Amygdala (tissue), 56 donors: ENCODE results near the gene HRH2.
"Not testable (repeated sequence)": the region's sequence is repeated elsewhere in the genome, so short reads cannot be mapped to it uniquely, and the experiment has no call there.

ENCODE experiments used
- DNase-seq, 56 donors: peaks; one replicate each; lab custom pipeline; 2025; lab: John Stamatoyannopoulos, UW

Gene HRH2

DNA sequence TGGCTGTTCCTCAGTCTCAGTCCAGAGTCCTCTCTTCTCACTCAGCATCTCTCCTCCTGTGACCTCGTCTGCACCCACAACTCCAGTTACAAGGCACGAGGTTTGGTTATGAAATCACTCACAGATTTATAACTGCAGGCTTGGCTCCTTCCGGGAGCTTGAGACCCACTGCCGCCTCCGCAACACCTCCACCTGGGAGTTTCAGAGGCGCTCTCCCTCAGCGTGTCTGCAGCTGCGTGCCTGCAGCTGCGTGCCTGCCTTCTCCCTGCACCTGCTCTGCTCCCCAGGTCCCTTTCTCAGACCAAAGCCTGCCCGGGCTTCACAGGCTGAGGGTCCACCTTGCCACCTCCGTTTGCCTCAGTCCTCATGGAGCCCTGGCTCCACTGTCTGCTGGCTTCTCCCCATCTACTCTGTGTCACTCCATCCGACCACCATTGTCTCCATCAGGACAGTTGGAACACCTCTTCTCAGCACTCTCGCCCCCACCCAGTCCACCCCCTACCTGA, 51.5 kb downstream of the HRH2 start:
- no peak for DNase-seq

DNA sequence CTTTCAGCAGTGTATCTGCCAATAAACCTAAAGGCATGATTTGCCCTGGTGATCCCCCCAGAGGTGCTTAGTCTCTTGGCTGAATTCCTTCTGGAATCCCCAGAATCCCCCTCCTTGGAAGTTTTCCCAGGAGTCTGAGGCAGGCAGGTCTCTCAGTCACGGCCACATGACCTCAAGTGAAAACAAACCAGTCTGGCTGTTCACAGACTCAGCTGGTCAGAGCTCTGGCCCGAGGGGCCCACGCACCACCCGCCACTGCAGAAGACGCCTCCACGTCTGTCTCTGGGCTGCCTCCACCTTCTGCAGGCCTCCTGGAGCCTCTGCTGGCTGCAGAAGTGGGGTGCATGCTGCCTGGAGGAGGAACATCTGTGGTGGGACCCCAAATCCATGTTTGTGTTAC, 52.5 kb downstream of the HRH2 start:
- DNase-seq, result no peak

DNA sequence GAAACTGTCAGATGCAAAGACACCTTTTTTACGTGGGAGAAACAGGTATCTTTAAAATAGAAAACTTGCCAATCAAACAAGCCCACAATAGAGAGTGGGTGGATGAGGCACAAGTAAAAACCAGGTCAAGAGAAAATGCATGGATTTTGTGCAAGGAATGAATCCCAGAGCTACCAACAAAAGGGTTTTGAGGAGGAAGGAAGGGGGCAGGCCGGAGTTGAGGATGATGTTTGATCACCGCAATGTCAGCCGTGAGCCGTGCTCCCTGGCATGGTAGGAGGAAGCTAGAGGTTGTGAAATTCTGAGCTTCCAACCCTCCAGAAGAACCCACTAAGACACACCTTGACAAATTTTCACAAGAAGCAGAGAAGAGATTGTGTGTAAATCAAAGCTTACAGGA, 53.2 kb downstream of the HRH2 start:
- no peak for DNase-seq

DNA sequence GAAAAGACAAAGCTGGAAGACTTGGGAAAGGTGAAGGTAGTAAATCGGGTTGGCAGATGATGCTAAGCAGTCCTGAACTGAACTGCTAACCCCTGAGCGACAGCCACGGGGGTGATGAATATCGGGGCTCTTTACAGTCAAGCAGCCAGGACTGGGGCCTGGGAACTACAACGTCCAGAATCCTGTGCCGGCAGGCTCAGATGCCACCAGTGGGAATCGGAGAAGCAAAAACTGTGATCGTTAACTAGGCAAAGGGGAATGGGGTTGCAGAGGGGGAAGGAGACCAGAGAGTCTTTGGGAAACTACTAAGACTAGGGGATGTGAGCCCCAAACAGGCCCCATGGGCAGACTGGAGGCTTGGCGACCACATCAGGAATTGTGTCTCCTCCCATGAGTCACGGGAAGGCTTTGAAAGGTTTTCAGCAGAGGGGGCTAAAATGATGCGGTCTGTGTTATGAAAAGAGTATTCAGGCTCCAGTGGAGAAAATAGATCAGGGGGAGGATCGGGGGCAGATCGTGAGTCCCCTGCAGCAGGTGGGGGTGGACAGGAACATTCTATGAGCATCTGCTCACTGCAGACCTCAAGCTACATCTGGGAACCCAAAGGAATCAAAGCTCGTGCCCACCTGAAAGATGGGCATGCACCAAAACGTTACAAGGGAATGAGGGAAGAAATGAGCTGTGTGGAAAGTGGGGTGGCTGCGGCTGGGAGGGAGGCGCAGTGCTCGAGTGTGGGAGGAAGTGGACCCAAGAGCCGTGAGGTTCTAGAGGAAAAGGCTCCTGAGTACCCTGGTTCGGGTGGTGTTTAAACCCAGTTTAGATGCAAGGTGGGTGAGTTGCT, 53.8 kb downstream of the HRH2 start:
- DNase-seq, result no peak

DNA sequence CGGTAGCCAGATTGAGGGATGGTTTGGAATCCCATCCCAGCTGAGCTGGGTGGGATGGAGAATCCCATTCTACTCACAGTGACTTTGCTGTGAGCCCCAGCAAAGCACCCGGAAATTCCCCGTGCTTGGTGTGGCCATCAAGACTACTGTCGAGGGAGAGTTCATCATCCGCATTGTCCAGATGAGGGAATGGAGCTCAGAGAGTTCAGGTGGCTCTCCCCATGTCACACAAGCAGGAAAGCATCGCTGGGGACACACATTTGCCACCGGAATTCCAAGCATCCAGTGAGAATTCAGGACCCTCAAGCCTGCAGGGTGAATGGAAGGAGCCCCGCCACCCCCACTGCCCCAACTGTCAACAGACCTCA, 54.4 kb downstream of the HRH2 start:
- DNase-seq, result no peak

DNA sequence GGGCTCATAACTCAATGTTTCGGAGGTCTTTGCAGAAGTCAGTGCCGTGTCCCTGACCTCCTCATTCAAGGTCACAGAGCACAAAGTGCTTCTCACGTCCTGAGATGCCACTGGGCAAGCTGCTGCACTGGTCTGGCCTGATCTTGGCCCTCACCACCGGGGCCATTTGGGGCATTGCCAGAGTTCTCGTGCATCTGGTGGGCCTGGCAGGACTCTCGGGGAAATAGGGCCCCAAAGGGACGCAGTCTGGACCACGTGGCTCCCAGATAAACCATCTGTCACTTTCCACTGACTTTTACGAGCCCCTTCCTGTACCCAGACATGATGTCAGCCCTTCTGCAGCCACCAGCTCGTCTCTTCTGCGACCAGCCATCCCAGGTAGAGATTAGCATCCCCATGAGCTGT, 54.8 kb downstream of the HRH2 start:
- no peak for DNase-seq

DNA sequence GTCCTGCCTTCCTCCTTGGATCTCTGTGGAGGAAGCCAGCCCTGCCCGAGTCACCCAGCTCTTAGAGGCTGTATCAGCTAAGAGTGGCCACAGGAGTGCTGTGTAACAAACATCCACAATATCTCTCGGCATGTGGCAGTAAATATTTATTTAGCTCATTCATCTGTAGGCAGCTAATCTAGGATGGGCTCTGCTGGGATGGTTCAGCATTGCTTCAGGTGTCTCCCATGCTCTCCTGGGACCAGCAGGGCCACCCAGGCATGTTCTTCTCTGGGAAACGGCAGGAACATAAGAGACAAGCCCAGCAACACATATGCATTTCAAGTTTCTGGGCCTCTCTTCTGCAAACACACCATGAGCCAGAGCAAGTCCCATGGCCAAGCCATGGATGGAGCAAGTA, 56.1 kb downstream of the HRH2 start:
- DNase-seq, result no peak

DNA sequence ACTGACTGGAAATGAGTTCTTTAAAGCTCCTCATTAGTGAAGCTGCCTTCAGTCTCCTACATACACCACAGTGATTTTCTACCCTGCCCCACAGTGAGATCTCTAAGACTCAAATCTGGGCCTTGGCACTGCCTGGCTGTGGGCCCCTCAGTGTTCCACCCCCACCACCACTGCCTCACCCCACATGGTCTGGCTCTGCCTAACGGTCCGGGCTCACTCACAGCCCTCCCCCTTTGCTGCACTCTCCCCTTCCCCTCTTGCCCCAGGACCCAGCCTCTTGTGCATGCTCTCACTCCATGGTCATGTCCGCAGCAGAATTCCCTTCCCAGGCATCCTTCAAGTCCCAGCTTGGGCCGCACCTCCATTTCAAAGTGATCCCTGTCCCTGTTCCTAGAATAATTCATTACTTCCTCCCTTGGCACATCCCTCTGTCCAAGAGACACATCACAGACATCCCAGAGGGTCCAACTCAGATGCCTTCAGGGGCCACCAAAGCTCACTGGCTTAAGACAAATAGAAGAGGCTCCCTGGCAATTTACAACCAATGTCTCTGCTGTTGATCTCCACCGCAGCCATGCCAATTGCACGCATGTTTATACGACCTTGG, 56.7 kb downstream of the HRH2 start:
- no peak for DNase-seq

DNA sequence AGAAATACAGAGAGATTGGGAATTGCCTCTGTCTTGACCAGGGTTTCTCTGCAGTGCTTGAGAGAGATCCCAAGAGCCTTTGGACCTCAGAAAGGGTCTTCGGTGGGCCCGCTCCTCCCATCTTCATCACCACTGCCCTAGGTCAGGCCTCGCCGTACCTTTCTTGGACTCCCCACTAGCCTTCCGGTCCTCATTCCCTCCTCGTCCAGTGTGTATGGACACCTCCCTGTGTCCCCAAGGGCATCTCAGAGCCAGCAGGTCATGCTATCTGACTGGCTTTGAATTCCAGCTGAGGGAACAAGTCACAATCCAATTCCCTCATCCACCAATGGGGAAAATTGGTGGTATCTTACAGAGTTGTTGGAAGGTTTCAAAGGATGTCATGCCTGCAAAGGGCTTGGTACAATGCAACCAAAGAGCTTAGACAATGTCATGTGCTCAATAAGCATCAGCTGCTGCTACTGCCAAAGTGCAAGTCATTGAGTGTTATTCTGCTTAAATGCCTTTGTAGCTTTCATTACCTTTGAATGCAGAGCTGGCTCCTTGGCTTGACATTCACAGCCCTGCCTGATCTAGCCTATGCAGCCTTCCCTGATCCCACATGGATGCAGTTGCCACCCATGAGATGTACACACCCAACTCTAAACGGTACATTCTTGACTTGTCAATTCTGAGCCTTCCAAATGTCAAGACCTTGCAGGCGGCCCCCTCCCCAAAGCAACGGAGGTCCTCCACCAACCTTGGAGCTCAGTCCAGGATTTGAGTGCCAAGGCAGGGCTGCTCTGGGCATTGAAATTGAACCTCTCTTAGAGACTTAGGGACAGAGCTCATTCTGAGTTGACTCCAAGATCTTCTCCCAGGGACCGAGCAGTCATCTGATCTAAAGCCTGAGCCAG, 58.0 kb downstream of the HRH2 start:
- DNase-seq, result no peak

DNA sequence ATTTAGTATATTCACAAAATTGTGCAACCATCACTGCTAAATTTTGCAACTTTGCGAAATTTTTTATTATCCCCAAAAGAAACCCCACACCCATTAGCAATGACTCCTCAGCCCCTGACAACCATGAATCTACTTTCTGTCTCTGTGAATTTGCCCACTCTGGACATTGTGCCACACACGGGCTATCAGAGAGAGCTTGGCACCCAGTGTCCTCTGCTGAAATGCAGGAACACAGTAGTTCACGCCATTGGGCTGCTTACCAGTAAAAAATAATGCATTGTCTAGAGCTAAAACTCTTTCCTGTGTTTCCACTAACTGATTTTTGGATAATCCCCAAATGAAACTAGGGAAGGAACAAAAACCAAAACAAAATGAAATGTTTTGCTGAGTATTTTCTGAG, 60.0 kb downstream of the HRH2 start:
- DNase-seq, result no peak

DNA sequence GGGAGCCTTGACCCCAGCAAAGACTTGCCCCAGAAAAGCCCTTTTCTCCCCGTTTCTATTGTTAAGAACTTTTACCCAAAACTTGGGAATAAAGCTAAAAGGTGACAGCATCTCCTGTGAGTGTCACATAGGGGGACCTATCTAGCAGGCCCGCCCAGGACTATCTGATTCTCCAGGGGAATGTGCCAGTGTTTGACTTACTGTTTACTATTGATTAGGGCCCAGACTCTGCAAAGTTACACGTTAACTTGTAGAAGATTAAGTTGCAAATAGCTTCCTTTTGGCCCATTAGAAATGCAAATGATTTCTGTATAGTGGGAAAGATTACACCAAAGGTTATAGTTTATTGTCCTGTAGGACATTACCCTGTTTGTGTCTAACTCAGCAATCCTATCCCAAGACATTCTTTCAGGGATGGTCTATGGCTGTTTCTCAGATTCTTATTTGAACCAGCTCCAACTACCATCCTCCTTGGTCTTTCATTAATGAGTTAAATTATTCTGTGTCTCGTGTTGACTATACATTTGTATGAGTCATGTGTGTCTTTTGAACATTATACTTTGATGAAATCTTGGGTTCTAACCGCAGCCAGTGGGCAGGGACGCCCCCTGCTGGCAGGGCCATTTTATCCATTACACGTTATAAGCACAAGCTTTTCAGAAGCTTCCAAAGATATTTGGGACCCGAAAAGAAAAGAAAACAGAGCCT, 60.7 kb downstream of the HRH2 start:
- peak in 9 of 56 donors; percentile 14 to 73 (median 33) for DNase-seq

DNA sequence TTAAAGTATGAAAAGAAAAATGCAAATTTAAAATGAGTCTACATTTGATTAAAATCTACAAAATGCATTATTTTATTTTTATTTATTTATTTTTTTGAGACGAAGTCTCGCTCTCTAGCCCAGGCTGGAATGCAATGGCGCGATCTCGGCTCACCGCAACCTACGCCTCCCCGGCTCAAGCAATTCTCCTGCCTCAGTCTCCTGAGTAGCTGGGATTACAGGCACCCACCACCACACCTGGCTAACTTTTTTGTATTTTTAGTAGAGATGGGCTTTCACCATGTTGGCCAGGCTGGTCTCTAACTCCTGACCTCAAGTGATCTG, 61.2 kb downstream of the HRH2 start:
- DNase-seq, result not testable (repeated sequence)

DNA sequence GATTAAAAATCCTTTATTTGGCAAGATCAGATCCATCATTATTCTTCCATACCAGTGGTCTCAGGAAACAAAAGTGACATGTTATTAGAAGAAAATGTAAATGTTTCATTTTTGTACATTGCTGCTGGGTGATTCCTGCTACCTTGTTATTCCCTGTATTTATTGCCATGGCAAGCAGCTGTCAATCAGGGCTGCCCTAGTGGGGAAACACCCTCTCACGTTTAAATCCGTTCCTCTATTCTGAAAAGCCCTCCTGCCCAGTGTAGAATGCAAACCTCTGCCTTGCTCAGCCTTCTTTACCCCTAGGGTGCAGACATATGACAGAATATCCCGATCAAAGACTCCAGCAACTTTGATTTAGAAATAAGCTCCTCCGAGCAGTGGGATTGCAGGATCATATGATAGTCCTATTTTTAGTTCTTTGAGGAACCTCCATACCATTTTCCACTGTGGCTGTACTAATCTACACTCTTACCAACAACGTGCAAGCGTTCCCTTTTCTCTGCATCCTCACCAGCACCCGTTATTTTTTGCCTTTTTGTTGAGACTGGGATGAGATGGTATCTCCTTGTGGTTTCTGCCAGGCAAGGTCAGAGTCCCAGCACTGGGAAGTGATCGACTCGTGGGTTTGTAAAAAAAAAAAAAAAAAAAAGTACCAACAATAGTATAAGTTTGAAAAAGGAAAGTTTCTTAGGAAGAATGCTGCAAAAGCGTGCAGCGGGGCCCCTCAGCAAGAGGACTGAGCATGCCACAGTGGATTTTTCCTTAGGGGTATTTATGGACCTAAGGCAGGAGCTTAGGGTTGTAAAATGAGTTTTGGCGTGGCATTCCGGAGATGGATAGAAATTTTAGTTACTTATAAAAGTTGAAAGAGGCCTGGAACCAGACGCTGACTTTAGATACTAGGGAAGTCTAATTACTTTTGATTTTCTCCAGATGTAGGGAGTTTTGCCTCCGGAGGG, 66.7 kb downstream of the HRH2 start:
- no peak for DNase-seq

DNA sequence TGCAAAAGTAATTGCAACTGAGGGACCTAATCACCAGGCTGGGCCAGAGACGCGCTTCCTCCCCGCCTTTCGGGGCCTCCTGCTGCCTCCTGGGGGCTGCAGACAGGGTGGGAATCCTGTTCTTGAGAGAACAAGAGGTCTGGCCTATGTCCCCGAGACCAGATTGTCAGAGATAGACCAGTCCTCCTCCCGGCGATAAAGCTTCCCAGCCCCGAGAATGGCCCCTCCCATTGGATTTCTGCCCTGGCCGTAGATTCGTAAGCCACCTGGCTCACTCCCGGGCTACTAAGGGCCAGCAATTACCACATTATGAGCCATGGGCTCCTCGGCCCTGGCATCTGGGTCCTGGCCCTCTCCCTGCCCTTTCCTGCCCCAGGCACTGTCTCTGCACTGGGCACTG, 70.4 kb downstream of the HRH2 start:
- DNase-seq, result no peak

DNA sequence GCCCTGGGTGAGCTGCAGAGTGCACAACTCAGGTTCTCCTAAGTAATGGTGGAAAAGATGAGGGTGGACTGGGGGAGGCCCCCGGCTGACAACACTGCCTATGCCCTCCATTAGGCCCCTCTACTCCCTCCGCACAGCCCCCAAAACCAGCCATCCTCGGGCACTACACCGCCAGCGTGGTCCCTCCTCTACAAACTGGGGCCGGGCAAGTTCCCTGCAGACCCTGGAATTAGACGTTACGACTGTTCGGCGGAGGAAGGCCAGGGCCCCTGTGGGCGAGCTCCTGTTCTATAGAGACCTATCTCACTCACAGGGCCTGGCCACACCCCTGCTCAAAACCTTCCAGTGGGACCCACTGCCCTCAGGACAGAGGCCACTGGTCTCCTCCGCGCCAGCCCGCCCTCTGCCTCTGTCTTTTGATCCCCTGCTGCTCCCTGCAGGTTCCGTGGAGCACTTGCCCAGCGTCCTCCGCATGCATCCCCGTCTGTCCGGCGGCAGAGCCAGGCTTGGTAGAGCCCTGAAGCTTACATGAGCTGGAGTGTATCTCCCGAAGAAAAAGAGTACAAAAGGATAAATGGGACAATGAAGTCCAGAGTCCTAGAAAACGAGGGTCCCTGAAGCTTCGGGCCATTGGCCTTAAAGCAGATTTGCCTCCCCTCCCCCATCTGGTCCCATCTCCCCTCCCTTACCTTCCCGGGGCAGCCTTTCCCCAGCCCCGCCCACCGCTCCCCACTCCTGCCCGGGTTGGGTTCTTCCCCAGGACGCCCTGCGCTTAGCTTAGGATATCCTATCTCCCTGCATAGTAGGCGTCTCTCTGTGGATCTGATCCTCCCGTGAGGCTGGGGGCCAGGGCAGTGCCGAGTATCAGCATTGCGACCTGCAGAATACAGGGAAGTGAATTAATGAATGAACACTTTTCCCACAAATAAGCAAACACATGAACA, 71.3 kb downstream of the HRH2 start:
- DNase-seq, result peak in 1 of 56 donors; percentile 10

DNA sequence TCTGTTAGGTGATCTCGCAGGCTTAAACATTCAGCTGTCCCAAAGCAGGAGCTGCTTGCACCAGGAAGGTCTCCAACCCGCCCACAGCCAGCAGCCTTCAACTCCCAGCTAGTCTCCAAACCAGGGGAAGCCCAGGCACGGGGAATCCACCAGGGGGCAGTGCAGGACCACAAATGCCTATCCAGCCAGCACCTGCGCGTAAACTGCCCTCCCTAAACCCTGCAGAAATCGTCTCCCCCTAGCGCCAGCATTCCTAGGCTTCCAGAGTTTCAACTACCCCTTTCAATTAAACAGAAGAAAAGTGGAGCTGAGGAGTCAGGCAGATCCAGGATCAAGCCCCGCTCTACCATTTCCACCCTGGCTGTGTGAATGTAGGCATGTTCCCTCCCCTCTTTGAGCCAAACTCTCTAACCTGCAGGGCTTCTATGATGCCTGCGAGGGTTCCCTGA, 72.0 kb downstream of the HRH2 start:
- peak; percentile 38 to 96 (median 84) for DNase-seq

DNA sequence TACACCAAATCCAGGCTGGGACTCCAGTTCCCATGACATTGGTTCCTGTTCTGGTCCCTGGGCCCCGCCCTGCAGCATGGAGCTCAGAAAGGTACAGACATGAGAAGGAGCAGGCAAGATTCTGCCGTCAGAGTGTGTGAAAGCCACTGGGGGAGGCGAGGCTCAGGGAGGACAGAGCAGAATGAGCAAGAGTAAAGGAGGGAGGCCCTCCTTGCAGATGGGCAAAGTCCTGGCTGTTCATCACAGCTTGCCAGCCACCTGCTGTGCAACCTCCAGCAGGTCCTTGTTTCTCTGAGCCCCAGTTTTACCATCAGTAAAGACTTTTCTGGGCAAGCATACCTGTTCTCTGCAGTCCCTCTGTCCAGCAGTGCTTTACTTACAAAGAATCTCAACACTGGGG, 73.3 kb downstream of the HRH2 start:
- no peak for DNase-seq

DNA sequence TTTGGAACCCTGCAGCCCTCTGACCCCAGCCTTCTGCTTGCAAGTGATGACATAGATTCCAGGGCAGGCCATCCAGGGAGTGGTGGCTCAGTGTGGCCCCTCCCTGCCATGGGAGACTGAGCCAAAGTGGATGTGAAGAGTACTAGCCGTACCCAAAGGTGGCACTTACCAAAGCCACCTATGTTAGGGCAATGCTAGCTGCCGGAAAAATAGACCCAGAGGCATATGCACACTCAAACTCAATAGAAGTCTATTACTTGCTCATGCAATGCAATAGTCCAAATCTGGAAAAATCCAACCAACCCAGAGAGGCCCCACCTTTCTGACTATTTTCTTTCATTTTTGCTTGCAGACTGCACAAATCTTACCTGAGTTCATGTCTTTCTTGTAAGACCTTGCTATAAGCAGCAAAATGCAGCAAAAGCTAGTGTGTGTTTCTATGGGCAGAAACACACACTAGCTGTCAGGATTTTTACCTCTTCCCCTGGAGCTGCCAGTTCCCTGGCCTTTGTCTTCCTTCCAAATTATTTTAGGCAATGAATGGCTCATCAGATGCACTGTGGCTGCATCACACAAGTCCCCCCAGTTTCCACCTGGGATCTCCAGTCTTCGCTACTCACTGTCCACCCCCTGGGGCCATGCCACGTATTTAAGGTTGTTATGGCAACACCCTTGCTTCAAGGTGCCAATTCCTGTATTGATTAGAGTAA, 74.0 kb downstream of the HRH2 start:
- DNase-seq, result no peak
